HFF-Myc (cell line): ENCODE data around the gene RUVBL2.

Experiments used
- DNase-seq: peaks from one replicate; pipeline ENCODE4 v3.0.0-alpha.2; 2011; ENCODE audit warnings: low read depth; ENCODE audit errors: extremely low read depth
- H3K4me3 ChIP-seq: replicated peaks from 2 replicates; pipeline ENCODE4 v1.5.1; 2011; ENCODE audit warnings: low read depth, mild to moderate bottlenecking, control low read depth, low read length
- TF ChIP-seq, protein P1 (sequence below): IDR thresholded peaks from 2 replicates; pipeline ENCODE4 v1.5.1; 2012; ENCODE audit warnings: mild to moderate bottlenecking, low read depth, low read length, control low read depth; ENCODE audit errors: missing control alignments

Gene RUVBL2

DNA sequence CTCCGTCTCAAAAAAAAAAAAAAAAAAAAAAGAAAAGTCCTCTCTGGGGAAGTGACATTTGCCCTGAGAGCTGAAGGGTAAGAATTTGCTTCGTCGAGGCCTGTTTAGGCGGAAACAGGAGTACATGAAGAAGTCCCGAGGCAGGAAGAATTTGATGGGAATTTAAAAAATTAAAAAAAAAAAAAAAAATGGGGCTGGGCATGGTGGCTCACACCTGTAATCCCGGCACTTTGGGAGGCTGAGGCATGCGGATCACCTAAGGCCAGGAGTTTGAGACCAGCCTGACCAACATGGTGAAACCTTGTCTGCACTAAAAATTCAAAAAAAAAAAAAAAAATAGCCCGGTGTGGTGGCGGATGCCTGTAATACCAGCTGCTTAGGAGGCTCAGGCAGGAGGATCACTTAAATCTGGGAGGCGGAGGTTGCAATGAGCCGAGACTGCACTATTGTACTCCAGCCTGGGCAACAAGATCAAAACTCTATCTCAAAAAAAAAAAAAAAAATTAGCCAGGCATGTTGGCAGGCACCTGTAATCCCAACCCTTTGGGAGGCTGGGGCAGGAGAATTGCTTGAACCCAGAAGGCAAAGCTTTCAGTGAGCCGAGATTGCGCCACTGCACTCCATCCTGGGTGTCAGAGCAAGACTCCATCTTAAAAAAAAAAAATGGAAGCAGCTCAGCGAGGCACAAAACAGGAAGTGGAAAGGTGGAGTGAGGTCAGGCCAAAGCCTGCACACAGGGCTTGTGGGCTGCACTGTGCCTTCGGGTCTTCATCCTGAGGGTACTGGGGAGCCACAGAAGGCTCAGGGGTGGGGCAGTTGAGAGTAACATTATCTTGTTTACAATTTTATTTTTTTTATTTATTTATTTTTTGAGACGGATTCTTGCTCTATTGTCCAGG lies 34.1 kb upstream of the RUVBL2 start:
- no peak for DNase-seq
- TF ChIP-seq, protein P1, sequence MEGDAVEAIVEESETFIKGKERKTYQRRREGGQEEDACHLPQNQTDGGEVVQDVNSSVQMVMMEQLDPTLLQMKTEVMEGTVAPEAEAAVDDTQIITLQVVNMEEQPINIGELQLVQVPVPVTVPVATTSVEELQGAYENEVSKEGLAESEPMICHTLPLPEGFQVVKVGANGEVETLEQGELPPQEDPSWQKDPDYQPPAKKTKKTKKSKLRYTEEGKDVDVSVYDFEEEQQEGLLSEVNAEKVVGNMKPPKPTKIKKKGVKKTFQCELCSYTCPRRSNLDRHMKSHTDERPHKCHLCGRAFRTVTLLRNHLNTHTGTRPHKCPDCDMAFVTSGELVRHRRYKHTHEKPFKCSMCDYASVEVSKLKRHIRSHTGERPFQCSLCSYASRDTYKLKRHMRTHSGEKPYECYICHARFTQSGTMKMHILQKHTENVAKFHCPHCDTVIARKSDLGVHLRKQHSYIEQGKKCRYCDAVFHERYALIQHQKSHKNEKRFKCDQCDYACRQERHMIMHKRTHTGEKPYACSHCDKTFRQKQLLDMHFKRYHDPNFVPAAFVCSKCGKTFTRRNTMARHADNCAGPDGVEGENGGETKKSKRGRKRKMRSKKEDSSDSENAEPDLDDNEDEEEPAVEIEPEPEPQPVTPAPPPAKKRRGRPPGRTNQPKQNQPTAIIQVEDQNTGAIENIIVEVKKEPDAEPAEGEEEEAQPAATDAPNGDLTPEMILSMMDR, result no peak
- no peak overlapping the region for H3K4me3 ChIP-seq

DNA sequence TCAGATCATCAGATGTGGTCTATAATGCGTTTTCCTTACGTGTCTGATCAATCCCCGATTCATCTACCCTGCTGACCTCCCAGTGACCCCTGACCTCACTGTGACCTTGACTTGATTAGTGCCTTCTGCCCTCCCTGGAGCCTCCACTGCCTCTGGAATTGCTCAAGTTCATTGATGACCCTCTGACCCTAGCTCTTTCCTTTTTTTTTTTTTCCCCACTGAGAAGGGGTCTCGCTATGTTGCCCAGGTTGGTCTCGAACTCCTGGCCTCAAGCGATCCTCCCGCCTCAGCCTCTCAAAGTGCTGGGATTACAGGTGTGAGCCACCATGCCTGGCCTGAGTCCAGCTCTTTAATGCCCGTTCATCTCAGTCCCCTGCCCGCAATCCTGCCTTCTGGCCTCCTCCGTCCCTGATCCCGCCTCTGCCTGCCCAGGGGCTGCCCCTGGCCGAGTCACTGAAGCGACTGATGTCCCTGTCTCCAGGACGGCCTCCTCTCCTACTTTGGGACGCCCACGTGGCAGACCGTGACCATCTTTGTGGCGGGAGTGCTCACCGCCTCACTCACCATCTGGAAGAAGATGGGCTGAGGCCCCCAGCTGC lies 32.5 kb upstream of the RUVBL2 start:
- no peak for DNase-seq
- TF ChIP-seq, protein P1, result no peak
- H3K4me3 ChIP-seq, result no peak overlapping the region

DNA sequence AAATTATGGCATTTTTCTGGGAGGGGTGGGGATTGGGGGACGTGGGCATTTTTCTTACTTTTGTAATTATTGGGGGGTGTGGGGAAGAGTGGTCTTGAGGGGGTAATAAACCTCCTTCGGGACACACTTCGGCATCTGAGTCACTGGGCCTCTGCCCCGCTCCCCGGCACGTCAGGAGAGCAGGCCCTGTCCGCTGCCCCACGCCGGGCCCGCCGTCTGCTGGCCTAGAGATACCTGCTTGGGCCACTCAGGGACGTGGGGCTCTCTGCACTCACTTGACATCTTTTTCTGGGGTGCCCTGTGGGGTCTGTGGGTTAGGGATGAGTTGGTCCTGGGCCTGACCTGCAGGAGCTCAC lies 32.0 kb upstream of the RUVBL2 start:
- DNase-seq, result no peak
- TF ChIP-seq, protein P1, result no peak
- H3K4me3 ChIP-seq, result no peak overlapping the region

DNA sequence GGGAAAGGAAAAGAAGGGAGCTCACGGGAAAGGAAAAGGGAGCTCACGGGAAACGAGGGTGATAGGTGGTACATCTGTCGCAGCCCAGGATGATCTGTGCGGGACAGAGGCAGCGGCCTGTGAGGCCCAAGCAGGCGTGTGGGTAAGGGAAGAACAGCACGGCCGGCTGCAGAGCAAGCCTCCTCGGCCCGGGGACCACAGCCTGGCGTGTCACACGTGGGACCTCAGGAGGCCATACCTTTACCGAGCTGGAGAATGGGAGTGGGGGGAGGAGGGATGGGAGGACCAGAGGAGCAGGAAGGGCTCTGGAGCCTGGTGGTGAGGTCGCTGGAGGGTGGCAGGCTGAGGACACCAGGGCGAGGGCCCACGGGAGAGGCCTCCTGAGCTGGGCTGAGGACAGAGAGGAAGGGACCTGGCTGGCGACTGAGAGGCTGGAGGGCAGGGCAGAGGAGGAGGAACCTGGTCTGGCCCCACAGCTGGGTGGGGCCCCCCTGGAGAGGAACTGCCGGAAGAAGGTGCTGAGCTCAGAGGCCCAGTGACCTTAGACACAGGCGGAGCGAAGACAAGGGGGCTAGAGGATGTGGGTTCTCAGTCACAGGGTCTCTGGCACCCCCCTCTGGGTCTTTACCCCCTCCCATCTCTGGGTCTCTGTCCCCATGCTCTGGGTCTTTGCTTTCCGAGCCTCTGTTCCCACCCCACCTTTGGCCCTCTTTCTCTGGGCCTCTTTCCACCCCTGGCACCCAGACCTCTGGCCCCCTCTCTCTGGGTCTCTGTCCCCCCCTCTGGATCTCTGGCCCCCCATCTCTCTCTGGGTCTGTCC lies 31.4 kb upstream of the RUVBL2 start:
- H3K4me3 ChIP-seq, result no peak overlapping the region
- TF ChIP-seq, protein P1, result no peak
- no peak for DNase-seq

DNA sequence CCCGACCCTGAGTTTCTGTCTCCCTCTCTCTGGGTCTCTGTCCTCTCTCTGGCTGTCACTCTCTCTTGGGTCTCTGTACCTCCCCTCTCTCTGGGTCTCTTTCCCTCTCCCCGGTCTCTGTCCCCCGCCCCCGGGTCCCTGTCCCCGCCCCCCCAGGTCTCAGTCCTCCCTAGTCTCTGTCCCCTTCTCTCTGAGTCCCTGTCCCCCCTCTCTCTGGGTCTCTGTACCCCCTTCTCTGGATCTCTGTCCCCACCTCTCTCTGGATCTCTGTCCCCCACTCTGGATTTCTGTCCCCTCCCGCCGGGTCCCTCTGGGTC lies 30.9 kb upstream of the RUVBL2 start:
- no peak for DNase-seq
- TF ChIP-seq, protein P1, result no peak
- no peak overlapping the region for H3K4me3 ChIP-seq

DNA sequence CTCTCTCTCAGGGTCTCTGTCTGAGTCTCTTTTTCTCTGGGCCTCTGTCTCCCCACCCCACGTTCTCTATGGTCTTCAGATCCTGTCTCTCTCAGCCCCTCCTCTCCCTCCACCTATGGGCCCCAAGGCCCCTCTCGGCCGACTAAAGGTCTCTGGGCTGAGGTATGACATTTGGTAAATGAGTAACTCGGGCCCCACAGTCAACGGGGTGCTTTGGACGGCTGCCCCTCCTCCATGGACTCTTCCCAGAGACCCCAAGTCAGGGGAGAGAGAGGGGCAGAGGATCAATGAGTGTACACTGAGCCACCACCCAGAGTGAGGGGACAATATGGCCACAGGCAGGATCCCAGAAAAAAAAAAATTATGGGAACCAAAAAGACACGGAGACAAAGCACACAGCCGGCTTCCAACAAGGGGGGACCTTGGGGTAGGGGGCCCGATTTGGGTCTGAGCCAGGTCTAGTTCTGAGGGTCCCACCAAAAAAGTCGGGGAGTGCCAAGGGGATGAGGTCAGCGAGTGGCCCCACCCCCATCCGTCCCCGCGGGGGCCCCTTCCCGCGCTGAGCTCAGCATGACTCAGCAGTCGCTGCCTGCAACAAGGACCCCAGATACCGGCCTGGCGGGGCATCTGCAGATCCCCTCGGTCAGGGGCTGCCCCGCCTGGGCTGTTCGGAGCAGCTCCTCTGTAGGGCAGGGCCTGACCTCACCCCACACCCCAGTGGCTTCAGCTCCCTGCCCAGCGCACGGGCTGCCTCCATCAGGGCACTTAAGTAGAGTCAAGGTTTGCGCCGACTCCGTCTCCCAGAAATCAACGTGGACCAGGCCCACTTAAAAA lies 30.1 kb upstream of the RUVBL2 start:
- no peak for DNase-seq
- TF ChIP-seq, protein P1, result no peak
- no peak overlapping the region for H3K4me3 ChIP-seq
